ENCODE data around the gene KCNQ1. TPM values are rescaled to one million over a fixed set of nuclear protein-coding genes. Genes with fewer than 3 reads are reported as not detected.
A peak's percentile ranks its signal among the peaks of the same experiment; 100 is the strongest.

KCNQ1 gene
- total RNA-seq, 2 experiments from 2014 or later = 24.2 to 26.6 TPM

DNA sequence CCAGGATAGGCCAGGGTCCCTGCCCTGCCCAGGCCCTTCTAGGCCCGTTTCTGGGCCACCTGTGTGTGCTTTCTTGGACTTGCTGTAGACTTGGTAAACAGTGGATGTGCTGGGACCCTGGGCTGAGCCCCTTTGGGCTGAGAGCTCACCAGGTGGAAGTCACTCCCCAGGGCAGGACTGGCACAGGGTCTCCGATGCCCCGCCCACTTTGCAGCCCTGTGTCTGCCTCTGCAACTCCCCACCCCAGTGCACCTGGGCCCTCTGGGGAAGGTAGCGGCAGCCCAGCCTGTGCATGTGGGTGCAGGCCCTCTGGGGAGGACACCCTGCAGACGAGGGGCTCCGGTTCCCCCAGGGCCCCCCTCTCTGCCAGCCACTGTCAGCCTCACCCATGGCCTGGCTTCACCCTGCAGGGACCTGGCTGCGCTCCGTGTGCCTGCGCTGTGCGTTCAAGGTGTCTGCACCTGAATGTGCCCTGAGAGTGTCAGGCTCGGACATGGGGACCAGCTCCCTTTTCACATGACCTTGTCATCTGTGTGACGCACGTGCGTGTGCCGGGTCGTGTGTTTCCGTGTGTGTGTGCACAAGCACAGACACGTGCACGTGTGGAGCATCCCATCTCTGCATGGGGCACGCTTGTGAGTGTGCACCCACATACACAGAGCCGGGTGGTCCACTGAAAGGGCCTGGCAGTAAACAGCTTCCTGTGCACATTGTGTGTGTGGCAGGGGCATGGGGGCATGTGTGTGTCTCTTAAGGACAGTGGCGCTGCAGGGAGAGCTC is 136.5 kb downstream of the KCNQ1 start:
- peak; percentile 21 for DNase-seq

GRCh38 chr11:2581931-2582350 is 137.1 kb downstream of the KCNQ1 start:
- Mint-ChIP-seq H3K27me3 (no peaks in the 10 kb centered on the region), H3K27ac (no peak overlapping the region), H3K4me1 (no peaks in the 10 kb centered on the region), H3K4me3 (no peak overlapping the region), H3K36me3 (no peaks in the 10 kb centered on the region), H3K9me3 (no peaks in the 10 kb centered on the region)
- peak; percentile 19 for DNase-seq
- POLR2A ChIA-PET = no interaction called here
- peak; percentile 10 for ATAC-seq (ENCODE audit: low read depth)

More for the DNA sequence above, 136.5 kb downstream of the KCNQ1 start:
- Mint-ChIP-seq H3K36me3 (no peaks in the 10 kb centered on the region), H3K4me3 (no peak overlapping the region), H3K4me1 (no peaks in the 10 kb centered on the region), H3K9me3 (no peaks in the 10 kb centered on the region), H3K27me3 (no peaks in the 10 kb centered on the region), H3K27ac (no peak overlapping the region)
- no peak for ATAC-seq (ENCODE audit: low read depth)
- POLR2A ChIA-PET = no interaction called here

DNA sequence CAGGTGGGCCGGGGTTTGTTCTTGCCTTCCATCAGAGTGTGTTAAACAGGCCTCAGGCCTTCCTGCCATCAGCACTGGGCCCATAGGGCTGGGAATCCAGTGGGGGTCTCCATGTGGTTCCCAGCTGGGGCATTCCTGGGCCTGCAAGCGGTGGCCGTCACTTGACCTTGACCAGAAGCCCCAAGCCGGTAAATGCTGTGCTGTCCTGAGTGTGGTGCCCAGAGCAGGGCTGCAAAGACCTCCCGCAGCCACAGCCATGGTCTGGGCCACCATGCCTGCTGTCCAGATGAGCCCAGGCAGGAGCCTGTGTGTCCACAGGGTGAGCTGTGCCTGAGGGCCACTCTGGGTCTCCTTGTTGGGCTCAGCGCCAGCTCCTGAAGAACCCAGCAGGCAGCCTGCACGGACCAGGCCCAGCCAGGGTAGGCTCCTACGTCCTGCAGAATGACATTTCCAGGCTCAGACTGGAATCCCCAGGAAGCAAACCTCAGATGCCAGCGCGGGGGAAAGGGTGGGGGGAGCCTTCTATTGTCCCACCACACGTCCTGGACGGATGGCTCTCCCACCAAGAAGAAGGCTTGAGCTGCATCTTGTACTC is 137.6 kb downstream of the KCNQ1 start:
- ATAC-seq (ENCODE audit: low read depth) = no peak
- no peak overlapping the region for H3K27ac Mint-ChIP-seq
- no peaks in the 10 kb centered on the region for H3K9me3 Mint-ChIP-seq
- H3K4me1 Mint-ChIP-seq = no peaks in the 10 kb centered on the region
- POLR2A ChIA-PET = no interaction called here
- H3K27me3 Mint-ChIP-seq = no peaks in the 10 kb centered on the region
- no peak overlapping the region for H3K4me3 Mint-ChIP-seq
- DNase-seq = peak; percentile 19
- H3K36me3 Mint-ChIP-seq = no peaks in the 10 kb centered on the region

- peak; percentile 14 for DNase-seq
These were observed 138.3 kb downstream of the KCNQ1 start for GRCh38 chr11:2582946-2583604.

DNA sequence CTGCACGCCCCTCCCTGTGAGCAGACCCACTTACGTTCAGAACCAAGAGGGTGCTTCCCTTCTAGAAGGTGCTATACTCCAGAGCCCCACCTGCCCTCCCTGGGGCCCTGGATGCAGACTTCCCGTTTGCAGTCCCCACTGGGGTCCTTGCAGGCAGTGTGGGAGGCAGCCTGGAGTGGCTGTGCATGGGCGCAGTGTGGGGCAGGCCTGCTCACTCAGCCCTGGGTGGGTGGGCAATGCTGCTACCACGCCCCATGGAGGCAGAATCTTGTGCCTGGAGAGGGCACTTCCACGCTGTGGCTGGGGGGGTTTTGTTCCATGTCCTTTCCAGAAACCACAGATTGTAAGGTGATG is 138.8 kb downstream of the KCNQ1 start:
- DNase-seq = peak; percentile 21

More at GRCh38 chr11:2582946-2583604, 138.3 kb downstream of the KCNQ1 start:
- Mint-ChIP-seq H3K9me3 (no peaks in the 10 kb centered on the region), H3K27ac (no peak overlapping the region), H3K36me3 (no peaks in the 10 kb centered on the region), H3K27me3 (no peaks in the 10 kb centered on the region), H3K4me3 (no peak overlapping the region), H3K4me1 (no peaks in the 10 kb centered on the region)
- POLR2A ChIA-PET = no interaction called here
- ATAC-seq (ENCODE audit: low read depth) = no peak

GRCh38 chr11:2584434-2584811 is 139.6 kb downstream of the KCNQ1 start:
- POLR2A ChIA-PET = no interaction called here
- H3K9me3 Mint-ChIP-seq = no peaks in the 10 kb centered on the region
- no peak for DNase-seq

More for the DNA sequence above, 138.8 kb downstream of the KCNQ1 start:
- Mint-ChIP-seq H3K4me3 (no peak overlapping the region), H3K27ac (no peak overlapping the region), H3K27me3 (no peaks in the 10 kb centered on the region), H3K4me1 (no peaks in the 10 kb centered on the region), H3K36me3 (no peaks in the 10 kb centered on the region), H3K9me3 (no peaks in the 10 kb centered on the region)
- POLR2A ChIA-PET = no interaction called here
- no peak for ATAC-seq (ENCODE audit: low read depth)

DNA sequence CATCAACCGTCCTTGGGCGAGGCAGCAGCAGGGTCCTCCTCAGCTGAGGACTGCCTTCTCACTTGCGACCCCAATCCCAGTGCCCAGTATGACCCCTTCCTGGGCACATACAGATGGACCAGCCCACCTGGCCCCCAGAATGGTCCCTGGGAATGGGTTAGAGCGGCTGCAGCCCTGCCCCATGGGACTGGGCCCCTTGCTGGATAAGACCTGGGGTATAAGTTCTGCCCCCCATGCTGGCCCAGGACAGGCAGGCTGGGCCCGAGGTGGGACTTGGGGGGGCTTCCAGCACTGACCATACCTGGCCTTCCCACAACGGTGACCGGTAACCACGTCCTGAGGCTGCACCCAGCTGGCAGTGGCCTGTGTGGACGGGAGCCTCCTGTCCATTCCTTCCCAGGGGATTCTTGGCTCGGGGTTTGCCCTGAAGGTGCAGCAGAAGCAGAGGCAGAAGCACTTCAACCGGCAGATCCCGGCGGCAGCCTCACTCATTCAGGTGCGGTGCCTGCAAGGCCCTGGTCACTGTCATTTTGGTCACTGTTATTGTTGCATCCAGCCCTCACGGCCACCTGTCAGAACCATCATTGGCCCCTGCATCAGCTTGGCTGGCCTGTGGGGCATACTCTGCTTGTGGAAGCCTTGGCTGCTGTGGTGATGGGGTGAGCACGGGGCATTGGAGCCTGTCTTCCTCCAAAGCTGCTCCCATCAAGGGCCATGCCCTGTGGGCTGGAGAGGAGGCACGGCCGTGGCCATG is 140.2 kb downstream of the KCNQ1 start:
- no peaks in the 10 kb centered on the region for H3K36me3 Mint-ChIP-seq
- no peaks in the 10 kb centered on the region for H3K9me3 Mint-ChIP-seq
- H3K27me3 Mint-ChIP-seq = no peaks in the 10 kb centered on the region
- no peak overlapping the region for H3K27ac Mint-ChIP-seq
- DNase-seq (peak; percentile 27), ATAC-seq (ENCODE audit: low read depth) (no peak)
- H3K4me3 Mint-ChIP-seq = no peak overlapping the region
- no peaks in the 10 kb centered on the region for H3K4me1 Mint-ChIP-seq
- POLR2A ChIA-PET = no interaction called here

More at GRCh38 chr11:2584434-2584811, 139.6 kb downstream of the KCNQ1 start:
- Mint-ChIP-seq H3K4me1 (no peaks in the 10 kb centered on the region), H3K27ac (no peak overlapping the region), H3K27me3 (no peaks in the 10 kb centered on the region), H3K4me3 (no peak overlapping the region), H3K36me3 (no peaks in the 10 kb centered on the region)
- ATAC-seq (ENCODE audit: low read depth) = no peak

- no peaks in the 10 kb centered on the region for H3K9me3 Mint-ChIP-seq
- H3K4me3 Mint-ChIP-seq = no peak overlapping the region
- no peaks in the 10 kb centered on the region for H3K36me3 Mint-ChIP-seq
- no peak overlapping the region for H3K27ac Mint-ChIP-seq
- no peaks in the 10 kb centered on the region for H3K27me3 Mint-ChIP-seq
- ATAC-seq (ENCODE audit: low read depth) (no peak), DNase-seq (no peak)
- POLR2A ChIA-PET = interaction anchor here (0.6 kb wide), 1 partner anchor 1202 kb away, joined by 3 read pairs; no protein-coding TSS in a partner anchor
- H3K4me1 Mint-ChIP-seq = no peaks in the 10 kb centered on the region
These were observed 140.8 kb downstream of the KCNQ1 start for GRCh38 chr11:2585566-2586086.

DNA sequence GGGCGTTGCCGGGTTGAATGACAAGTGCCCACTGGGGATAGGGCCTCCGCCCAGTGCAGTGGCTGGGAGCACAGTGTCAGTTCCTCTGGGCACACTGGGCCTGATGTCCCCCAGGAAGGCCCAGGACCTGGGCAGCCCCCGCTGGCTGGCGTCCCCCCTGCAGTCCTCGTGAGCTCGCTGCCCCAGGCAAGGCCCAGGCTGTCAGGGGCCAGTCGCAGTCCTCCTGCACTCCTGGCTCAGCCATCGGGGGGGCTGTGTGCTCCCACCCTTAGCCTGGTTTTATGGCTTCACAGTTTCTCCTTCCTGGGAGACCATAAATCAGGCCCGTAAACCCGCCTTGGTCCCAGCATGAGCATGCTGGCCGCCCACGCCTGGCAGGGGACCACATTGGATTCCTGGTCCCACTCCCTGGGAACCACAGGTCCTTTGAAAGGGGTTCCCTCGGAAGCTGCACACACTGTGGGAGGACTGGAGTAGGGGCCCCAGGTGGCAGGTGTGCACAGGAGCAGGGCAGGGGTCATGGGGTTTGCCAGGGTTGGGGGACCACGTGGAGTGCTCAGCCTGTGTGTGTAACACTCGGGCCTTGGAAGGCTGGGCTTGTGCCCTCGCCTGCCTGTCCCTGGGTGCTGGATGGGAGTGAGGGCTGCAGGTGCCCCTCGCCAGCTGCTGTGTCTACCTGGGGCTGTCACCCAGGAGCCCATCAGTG is 141.4 kb downstream of the KCNQ1 start:
- no peaks in the 10 kb centered on the region for H3K4me1 Mint-ChIP-seq
- H3K36me3 Mint-ChIP-seq = no peaks in the 10 kb centered on the region
- no peak for ATAC-seq (ENCODE audit: low read depth)
- POLR2A ChIA-PET = interaction anchor here (0.6 kb wide), 1 partner anchor 1202 kb away, joined by 3 read pairs; no protein-coding TSS in a partner anchor
- H3K27ac Mint-ChIP-seq = no peak overlapping the region
- H3K4me3 Mint-ChIP-seq = no peak overlapping the region
- H3K9me3 Mint-ChIP-seq = no peaks in the 10 kb centered on the region
- no peaks in the 10 kb centered on the region for H3K27me3 Mint-ChIP-seq
- peak; percentile 17 for DNase-seq

DNA sequence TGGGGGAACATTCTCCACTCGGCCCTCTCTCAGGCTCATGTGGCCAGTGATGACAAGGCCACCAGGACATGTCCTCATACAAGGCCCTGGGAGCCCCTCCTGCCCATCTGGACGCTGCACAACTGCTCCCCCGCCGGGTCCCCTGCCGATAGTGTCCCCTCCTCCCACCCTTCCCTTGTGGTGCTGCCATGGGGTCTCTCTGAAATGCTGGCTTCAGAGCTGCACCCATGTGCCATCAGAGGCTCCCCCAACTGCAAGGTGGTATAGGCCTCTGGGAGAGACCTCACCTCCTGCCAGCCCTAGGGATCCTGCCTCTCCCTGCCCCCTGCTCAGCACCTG is 142.0 kb downstream of the KCNQ1 start:
- POLR2A ChIA-PET = no interaction called here
- H3K27ac Mint-ChIP-seq = no peak overlapping the region
- H3K9me3 Mint-ChIP-seq = no peaks in the 10 kb centered on the region
- ATAC-seq (ENCODE audit: low read depth) (no peak), DNase-seq (peak; percentile 21)
- no peaks in the 10 kb centered on the region for H3K27me3 Mint-ChIP-seq
- H3K4me3 Mint-ChIP-seq = no peak overlapping the region
- H3K36me3 Mint-ChIP-seq = no peaks in the 10 kb centered on the region
- H3K4me1 Mint-ChIP-seq = no peaks in the 10 kb centered on the region

DNA sequence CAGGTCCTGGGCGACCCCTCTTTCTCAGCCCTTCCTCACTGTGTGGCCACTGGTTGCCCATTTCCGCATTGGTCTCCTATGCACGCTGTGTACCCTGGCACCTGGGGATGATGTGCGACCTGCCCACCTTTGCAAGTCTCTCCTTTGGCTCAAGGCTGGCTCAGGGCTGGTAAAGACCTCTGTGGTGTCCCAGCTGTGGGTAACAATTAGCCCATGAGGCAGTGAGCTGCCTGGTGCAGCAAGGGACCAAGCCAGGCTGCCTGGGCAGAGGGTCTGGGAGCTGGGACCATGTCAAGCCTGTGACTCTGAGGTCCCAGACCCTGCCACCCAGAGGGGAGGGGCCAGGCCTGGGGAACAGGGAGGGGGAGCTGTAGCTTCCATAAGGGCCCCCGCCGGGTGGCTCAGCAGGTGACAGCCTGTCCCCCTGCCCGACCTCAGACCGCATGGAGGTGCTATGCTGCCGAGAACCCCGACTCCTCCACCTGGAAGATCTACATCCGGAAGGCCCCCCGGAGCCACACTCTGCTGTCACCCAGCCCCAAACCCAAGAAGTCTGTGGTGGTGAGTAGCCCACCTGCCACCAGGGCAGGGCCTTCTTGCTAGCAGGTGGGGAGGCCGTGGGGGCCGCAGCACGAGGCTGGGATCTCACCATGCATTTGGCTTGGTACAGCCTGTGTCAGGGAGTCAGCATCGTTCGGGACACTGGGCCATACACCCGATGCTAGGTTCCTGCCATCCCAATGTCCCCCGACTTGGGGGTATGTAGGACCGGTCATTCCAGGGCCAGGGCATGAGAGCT is 142.5 kb downstream of the KCNQ1 start:
- Mint-ChIP-seq H3K27ac (no peak overlapping the region), H3K4me3 (no peak overlapping the region), H3K4me1 (no peaks in the 10 kb centered on the region), H3K36me3 (peaks cover 2% of the 10 kb centered on the region), H3K9me3 (no peaks in the 10 kb centered on the region), H3K27me3 (no peaks in the 10 kb centered on the region)
- DNase-seq (peak; percentile 28), ATAC-seq (ENCODE audit: low read depth) (no peak)
- POLR2A ChIA-PET = no interaction called here

- Mint-ChIP-seq H3K4me1 (no peaks in the 10 kb centered on the region), H3K9me3 (no peaks in the 10 kb centered on the region), H3K27ac (no peak overlapping the region), H3K36me3 (peaks cover 2% of the 10 kb centered on the region), H3K27me3 (no peaks in the 10 kb centered on the region), H3K4me3 (no peak overlapping the region)
- POLR2A ChIA-PET = no interaction called here
- DNase-seq = peak; percentile 21
- ATAC-seq (ENCODE audit: low read depth) = no peak
These were observed 143.4 kb downstream of the KCNQ1 start for GRCh38 chr11:2587976-2588748.
